GM10266 (cell line): ENCODE measurements around the gene AKAP9.
"Not testable (repeated sequence)": the region's sequence is repeated elsewhere in the genome, so short reads cannot be mapped to it uniquely, and the experiment has no call there.

Source experiments
- DNase-seq: peaks from one replicate; pipeline ENCODE4 v3.0.0; 2012; ENCODE audit errors: extremely low spot score
- TF ChIP-seq, protein P1 (sequence below): IDR thresholded peaks from 2 replicates; pipeline ENCODE4 v1.5.1; 2012; ENCODE audit warnings: mild to moderate bottlenecking, low read depth; ENCODE audit not compliant: control insufficient read depth, insufficient read depth; ENCODE audit errors: missing control alignments

The AKAP9 gene

DNA sequence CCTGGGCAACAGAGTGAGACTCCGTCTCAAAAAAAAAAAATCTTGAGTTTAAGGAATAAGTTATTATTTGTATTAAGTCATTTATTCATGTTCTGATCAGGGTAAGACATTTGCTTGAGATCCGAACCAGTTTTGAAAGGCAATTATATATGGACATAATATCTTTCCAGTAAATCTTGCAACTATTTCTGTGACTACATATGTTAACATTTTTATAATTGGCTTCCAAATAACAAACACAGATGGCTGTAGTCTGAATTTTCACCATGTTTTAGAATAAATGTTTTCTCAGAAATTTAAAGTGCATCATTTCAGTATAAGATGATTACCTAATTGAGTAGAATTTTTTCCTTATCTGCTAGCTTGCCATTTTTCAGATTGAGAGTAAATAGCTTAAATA is 21.2 kb downstream of the AKAP9 start:
- DNase-seq = no peak
- TF ChIP-seq, protein P1, sequence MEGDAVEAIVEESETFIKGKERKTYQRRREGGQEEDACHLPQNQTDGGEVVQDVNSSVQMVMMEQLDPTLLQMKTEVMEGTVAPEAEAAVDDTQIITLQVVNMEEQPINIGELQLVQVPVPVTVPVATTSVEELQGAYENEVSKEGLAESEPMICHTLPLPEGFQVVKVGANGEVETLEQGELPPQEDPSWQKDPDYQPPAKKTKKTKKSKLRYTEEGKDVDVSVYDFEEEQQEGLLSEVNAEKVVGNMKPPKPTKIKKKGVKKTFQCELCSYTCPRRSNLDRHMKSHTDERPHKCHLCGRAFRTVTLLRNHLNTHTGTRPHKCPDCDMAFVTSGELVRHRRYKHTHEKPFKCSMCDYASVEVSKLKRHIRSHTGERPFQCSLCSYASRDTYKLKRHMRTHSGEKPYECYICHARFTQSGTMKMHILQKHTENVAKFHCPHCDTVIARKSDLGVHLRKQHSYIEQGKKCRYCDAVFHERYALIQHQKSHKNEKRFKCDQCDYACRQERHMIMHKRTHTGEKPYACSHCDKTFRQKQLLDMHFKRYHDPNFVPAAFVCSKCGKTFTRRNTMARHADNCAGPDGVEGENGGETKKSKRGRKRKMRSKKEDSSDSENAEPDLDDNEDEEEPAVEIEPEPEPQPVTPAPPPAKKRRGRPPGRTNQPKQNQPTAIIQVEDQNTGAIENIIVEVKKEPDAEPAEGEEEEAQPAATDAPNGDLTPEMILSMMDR = no peak

- no peak for DNase-seq
- TF ChIP-seq, protein P1 = no peak
These were observed 21.8 kb downstream of the AKAP9 start for GRCh38 chr7:91962419-91962818.

- DNase-seq = not testable (repeated sequence)
These were observed 26.9 kb downstream of the AKAP9 start for GRCh38 chr7:91967513-91967912.

DNA sequence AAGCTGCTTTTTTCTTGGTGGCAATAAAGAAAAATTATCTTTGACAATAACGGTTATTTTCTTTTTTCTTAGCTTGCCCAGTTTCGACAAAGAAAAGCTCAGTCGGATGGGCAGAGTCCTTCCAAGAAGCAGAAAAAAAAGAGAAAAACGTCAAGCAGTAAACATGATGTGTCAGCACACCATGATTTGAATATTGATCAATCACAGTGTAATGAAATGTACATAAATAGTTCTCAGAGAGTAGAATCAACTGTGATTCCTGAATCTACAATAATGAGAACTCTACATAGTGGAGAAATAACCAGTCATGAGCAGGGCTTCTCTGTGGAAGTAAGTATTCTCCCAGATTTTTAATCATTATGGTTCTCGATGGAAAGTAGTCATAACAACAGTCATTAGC is 33.0 kb downstream of the AKAP9 start:
- TF ChIP-seq, protein P1 = no peak
- DNase-seq = no peak

DNA sequence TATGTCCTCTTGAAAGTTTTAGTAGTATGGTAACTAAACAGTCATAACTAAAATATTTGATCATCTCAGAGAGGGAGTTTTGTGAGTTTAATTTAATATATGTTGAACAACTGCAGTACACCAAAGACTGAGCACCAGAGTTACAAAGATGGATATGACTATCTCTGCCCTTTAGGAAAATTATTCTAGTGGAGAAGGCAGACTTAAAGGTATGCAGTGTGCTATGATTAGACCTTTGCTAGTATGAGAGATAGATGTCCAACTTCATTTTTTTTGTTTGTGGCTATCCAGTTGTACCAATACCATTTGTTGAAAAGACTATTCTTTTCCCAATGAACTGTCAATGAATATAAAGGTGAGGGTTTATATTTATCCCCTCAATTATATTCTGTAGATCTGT is 33.4 kb downstream of the AKAP9 start:
- no peak for DNase-seq
- TF ChIP-seq, protein P1 = no peak

DNA sequence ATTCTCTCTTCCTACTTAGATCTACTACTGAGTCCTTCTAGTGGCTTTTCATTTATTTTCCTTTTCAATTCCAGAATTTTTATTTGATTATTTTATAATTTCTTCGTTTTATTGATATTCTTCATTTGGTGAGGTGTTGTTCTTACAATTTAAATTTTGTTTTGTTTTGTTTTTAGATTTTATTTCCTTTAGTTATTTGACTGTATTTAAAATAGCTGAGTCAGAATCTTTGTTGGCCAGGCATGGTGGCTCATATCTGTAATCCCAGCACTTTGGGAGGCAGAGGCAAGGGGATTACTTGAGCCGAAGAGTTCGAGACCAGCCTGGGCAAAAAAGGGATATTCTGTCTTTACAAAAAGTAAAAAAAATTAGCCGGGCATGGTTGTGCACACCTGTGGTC is 36.1 kb downstream of the AKAP9 start:
- DNase-seq = no peak
- TF ChIP-seq, protein P1 = no peak

DNA sequence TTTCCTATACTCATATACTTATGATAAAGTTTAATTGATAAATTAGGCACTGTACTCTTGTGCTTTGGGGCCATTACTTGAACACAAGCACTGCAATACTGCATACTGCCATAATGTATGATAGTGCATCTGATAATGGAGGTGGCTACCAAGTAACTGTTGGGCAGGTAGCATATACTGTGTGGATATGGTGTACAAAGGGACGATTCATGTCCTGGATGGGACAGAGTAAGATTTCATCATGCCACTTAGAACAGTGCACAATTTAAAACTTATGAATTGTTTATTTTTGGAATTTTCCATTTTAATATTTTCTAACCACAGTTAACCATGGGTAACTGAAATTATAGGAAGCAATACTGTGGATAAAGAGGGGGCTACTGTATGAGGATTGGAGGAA is 38.9 kb downstream of the AKAP9 start:
- DNase-seq = no peak
- TF ChIP-seq, protein P1 = no peak

- not testable (repeated sequence) for DNase-seq
These were observed 41.7 kb downstream of the AKAP9 start for GRCh38 chr7:91982352-91982751.
